Heart left ventricle (tissue), 13 donors: ENCODE measurements around the gene DPP9.

ENCODE experiments used
- CTCF ChIP-seq, 12 donors: fragments of 200-600 bp; sonication (generic) in 4 of 12; IDR thresholded peaks; one replicate each; pipeline versions ENCODE4 v1.5.0 to v1.8.0; 2018 to 2022; ENCODE audit warnings: antibody characterized with exemption in 12 of 12, mild to moderate bottlenecking in 5 of 12
- POLR2A ChIP-seq, 2 donors: fragments of 450-650 bp; IDR thresholded peaks; one replicate each; pipeline ENCODE4 v1.6.1; 2017; ENCODE audit warnings: antibody characterized with exemption in 2 of 2, mild to moderate bottlenecking in 2 of 2, moderate library complexity in 2 of 2
- donor health status: ischemic (EF 13 %, LVEDD 7.1; RV severe dilation, severe dysfunction).
- donor health status: DM: no; HTN: yes; CAD: no.
- donor health status: DM: no; HTN: no; CAD: no.
- donor health status: ischemic (EF 25% LVEDD 6.9; RV normal size, moderate dysfunction).
- donor health status: ischemic (EF 25% LVEDD 5.7; RV mildly dilated, moderate dysfunction).
- donor health status: ischemic (EF 35%, LVEDD 5.7; RV mildly dilated, moderate dysfunction).
- donor health status: nonischemic (EF 11% LVEDD 7.7; RV severe dilation, severe dysfunction).
- donor health status: DM: yes; HTN: yes; CAD: no.
- donor health status: PGD.
- donor health status: ischemic (EF 29% LVEDD 5.4; RV normal size, mild dysfunction).
- donor health status: nonischemic (EF 23%, LVEDD 6.1; RV moderate dilation, normal function).

- TF ChIP-seq CTCF (IDR thresholded peaks at IDR 0.05) (no peak), POLR2A (IDR thresholded peaks at IDR 0.05) (no peak)
Measured at GRCh38 chr19:4656102-4656501, 67.5 kb downstream of the DPP9 start.
